HAP-1 (cell line): ENCODE data around the gene IPCEF1.

Source experiments
- DNase-seq, 2 experiments: peaks; one replicate each; pipeline ENCODE4 v3.0.0-alpha.2; 2016 to 2020; ENCODE audit warnings: low spot score in 2 of 2
- H3K27me3 ChIP-seq: fragments of 250-450 bp; sonication (Bioruptor Pico); 2 replicates; pipeline ENCODE4 v1.5.1; 2020; ENCODE audit warnings: low read depth, mild to moderate bottlenecking, moderate library complexity
- H3K36me3 ChIP-seq: fragments of 250-450 bp; sonication (Bioruptor Pico); replicated peaks from 2 replicates; pipeline ENCODE4 v1.5.1; 2020; ENCODE audit warnings: mild to moderate bottlenecking
- H3K4me1 ChIP-seq: fragments of 250-450 bp; sonication (Bioruptor Pico); 2 replicates; pipeline ENCODE4 v1.5.1; 2020; ENCODE audit warnings: mild to moderate bottlenecking
- H3K4me3 ChIP-seq: fragments of 250-450 bp; sonication (Bioruptor Pico); 2 replicates; pipeline ENCODE4 v1.5.1; 2020; ENCODE audit warnings: mild to moderate bottlenecking, moderate library complexity
- H3K9me3 ChIP-seq: fragments of 250-450 bp; sonication (Bioruptor Pico); 2 replicates; pipeline ENCODE4 v1.5.1; 2020; ENCODE audit warnings: mild to moderate bottlenecking, moderate library complexity
- in situ Hi-C: fragments of 300-500 bp; cut with MboI; formaldehyde crosslinking; loops from 3 replicates; pipeline ENCODE4 v1.14.3; 2020; ENCODE audit warnings: low sequenced_read_pairs, inconsistent platforms, mixed read lengths

The IPCEF1 gene

DNA sequence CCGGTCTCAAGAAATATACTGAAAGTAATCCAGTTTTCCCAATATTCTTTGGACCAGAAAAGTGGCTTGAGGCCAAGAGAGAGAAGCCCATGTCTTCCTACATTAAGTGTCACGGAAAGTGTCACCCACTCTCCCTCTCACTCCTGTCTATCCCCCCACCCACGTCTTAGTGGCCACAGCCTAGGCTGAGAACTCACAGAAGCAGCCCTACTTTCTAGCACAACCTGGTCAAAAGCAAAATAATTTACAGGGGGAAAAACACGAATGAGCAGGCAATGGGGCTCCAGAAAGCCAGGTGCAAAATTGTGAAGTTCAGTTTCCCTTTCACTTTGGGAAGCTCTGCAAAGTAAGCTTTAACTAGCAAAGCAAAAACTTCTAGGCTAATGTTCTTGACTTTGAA, 199.5 kb downstream of the IPCEF1 start:
- H3K4me3 ChIP-seq, result no peak overlapping the region
- no peak for DNase-seq
- no peaks in the 10 kb centered on the region for H3K27me3 ChIP-seq
- H3K9me3 ChIP-seq, result no peaks in the 10 kb centered on the region
- in situ Hi-C loops, result loop anchor here (5.0 to 10.0 kb wide), 2 partner anchors 120 to 208 kb away; no protein-coding TSS in a partner anchor
- H3K36me3 ChIP-seq, result no peaks in the 10 kb centered on the region
- peaks cover 5% of the 10 kb centered on the region for H3K4me1 ChIP-seq

DNA sequence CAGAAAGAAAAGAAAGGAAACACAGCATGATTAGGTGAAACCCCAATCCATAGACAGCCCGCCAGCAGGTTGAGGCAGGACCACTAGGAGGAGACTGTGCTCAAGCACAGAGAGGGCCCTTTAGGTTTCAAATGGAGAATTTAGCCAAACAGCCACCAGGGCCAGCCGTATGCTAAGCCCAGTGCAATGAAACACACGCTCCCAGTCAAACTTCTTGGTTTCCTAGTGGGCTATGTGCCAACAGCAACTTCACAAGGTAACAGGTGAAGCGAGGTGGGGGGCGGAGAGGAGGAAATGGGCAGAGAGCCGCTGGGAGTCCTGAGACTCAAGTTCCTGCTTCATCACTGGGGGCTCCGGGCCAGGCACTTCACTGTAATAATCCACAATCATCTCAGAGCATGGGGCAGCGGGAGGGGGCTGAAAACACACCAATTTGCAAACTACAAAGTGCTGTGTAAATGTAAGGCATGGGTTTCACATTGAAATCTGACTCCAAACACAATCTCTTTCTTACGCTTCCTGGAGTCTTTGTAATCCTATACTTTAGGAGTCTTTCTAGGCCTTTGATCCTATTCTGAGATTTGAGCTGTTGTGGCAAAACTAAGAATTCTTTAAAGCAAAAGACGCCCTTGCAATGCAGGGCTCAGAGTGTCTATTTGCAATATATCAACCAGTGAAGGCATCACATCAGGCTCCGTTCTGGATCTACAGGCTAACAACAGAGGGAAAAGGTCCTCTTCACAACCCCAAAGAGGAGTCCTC, 200.3 kb downstream of the IPCEF1 start:
- Histone ChIP-seq H3K9me3 (no peaks in the 10 kb centered on the region), H3K4me3 (no peak overlapping the region), H3K36me3 (no peaks in the 10 kb centered on the region), H3K27me3 (no peaks in the 10 kb centered on the region), H3K4me1 (peaks cover 5% of the 10 kb centered on the region)
- peak; percentile 72 to 79 for DNase-seq
- in situ Hi-C loops, result loop anchor here (5.0 to 10.0 kb wide), 2 partner anchors 121 to 208 kb away; no protein-coding TSS in a partner anchor

DNA sequence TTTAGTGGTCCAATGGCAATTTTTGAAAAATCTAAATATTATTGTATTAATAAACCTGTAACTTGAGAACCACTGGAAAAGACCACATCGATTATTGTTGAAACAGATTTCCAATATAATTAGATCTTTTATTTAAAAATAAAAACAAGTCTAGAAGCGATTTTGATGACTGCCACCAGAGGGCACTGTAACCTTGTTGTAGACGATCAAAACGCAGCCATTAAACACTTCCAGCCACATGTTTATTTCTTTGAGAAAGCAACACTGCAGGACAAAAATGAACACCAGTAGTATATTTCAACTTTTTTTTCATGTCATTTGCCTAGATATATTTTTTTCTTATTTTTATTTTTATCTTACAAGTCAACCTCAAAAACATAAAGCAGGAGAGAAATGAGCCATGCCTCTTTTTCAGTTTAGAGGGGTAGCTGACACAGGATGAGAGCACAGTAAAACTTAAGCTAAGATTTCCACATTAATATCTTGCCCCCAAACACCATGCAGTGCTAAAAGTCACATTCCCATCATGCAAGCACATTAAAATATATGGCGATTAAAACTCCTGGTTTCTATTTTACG, 202.1 kb downstream of the IPCEF1 start:
- Histone ChIP-seq H3K27me3 (no peaks in the 10 kb centered on the region), H3K9me3 (no peaks in the 10 kb centered on the region), H3K36me3 (no peaks in the 10 kb centered on the region), H3K4me3 (no peak overlapping the region), H3K4me1 (peaks cover 5% of the 10 kb centered on the region)
- peak; percentile 69 to 76 for DNase-seq
- in situ Hi-C loops, result loop anchor here (10.0 kb wide), 1 partner anchor 210 kb away; no protein-coding TSS in a partner anchor

DNA sequence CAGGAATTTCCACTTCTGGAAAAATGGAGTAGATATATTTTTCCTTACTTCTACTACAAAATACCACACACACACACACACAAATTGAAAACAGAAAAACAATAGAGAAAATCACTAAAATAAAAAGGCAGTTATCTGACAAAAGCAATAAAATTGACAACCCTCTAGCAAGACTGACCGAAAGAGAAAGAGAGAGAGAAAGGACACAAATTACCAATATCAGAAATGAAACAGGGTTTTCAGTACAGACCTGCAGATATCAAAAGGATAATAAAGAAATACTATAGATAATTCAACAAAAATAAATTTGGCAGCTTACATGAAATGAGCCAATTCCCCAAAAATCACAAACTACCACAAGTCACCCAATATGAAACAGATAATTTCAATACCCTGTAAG, 212.8 kb downstream of the IPCEF1 start:
- no peak for DNase-seq
- peaks cover 5% of the 10 kb centered on the region for H3K4me1 ChIP-seq
- no peaks in the 10 kb centered on the region for H3K9me3 ChIP-seq
- in situ Hi-C loops, result no loop called here
- no peak overlapping the region for H3K4me3 ChIP-seq
- no peaks in the 10 kb centered on the region for H3K36me3 ChIP-seq
- H3K27me3 ChIP-seq, result no peaks in the 10 kb centered on the region

DNA sequence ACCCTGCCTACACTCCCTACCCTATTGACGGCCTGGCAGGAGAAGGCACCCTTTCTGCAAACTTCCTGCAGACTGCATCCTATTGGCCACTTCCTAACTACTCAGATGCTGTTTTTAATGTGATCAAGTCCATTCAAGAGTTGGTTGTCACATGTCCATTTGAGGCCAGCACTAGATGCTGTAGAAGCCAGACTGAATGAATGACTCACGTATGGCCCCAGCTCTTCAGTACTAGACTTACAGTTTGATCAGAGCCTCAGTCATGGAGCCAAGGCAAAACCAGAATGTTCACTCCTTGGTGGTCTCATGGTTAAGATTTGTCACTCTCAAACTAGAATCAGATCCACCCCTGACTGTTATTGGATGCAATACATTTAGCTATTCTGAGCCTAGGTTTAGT, 215.9 kb downstream of the IPCEF1 start:
- Histone ChIP-seq H3K9me3 (no peaks in the 10 kb centered on the region), H3K27me3 (no peaks in the 10 kb centered on the region), H3K36me3 (no peaks in the 10 kb centered on the region), H3K4me1 (peaks cover 5% of the 10 kb centered on the region), H3K4me3 (no peak overlapping the region)
- DNase-seq, result no peak
- in situ Hi-C loops, result no loop called here

DNA sequence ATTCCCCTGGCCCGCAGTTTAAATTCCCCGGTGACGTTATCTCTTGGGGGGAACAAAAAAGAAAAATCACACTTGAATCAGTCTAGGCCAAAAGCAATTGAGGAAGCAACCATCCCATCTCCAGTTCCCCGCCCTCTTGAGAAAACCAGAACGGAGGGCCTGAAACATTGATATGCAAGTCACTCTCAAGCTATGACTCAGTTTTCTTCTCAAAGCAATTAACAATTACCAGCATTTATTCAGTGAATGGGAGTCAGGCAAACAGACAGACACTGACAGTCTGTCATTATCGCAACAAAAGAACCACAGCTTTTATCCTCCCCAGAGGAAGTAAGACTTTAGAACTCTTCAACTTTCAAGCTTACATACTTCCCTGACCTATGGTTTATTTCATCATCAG, 216.7 kb downstream of the IPCEF1 start:
- Histone ChIP-seq H3K36me3 (no peaks in the 10 kb centered on the region), H3K4me3 (no peak overlapping the region), H3K27me3 (no peaks in the 10 kb centered on the region), H3K4me1 (peaks cover 5% of the 10 kb centered on the region), H3K9me3 (no peaks in the 10 kb centered on the region)
- in situ Hi-C loops, result no loop called here
- peak; percentile 61 to 85 for DNase-seq

DNA sequence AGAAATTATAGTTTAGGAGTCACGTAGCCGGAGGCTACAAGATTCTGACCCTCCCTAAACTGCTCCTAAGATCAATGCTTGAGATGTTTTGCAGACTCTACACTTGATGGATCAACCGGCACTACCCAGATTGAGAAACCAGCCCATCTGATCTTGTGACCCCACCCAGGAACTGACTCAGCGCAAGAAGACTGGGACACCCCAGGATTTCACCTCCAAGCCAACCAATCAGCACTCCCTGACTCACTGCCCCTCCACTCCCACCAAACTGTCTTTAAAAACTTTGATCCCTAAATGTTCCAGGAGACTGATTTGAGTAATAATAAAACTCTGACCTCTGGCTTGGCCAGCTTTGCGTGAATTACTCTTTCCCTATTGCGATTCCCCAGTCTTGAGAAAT, 217.8 kb downstream of the IPCEF1 start:
- Histone ChIP-seq H3K9me3 (no peaks in the 10 kb centered on the region), H3K4me1 (peaks cover 5% of the 10 kb centered on the region), H3K27me3 (no peaks in the 10 kb centered on the region), H3K4me3 (no peak overlapping the region), H3K36me3 (no peaks in the 10 kb centered on the region)
- in situ Hi-C loops, result no loop called here
- no peak for DNase-seq

DNA sequence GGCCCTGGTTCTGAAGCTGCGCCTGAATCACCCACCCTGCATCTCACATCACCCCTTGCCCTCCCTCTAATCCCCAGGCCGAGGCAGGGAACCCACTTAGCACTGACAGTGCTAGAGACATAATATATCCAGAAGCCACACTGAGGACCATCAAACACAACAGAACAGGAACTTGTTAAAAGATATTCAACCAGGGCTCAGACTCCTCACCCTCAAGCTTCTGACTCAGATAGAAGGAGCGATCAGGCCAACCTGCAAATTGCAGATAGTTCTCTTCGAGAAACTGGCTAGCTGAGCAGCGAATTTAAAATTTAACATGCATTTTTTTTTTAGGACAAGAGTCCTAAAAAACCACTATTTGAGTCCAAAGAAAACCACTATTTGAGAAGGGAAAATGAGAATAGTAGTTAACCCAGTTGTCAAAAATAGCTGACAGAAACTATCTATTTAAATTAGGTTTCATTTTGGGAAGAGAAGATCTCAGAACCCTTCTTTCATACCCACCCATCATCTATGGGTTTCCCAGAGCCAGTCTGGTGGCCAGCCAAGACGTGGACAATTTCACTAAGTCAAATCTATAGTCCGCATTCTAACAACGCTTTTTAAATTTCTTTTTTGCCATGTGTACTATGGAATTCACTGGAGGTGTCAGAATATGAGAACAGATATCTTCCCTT, 222.0 kb downstream of the IPCEF1 start:
- H3K4me3 ChIP-seq, result no peak overlapping the region
- in situ Hi-C loops, result no loop called here
- H3K36me3 ChIP-seq, result no peaks in the 10 kb centered on the region
- H3K9me3 ChIP-seq, result no peaks in the 10 kb centered on the region
- no peaks in the 10 kb centered on the region for H3K27me3 ChIP-seq
- H3K4me1 ChIP-seq, result peaks cover 3% of the 10 kb centered on the region
- no peak for DNase-seq

- no peaks in the 10 kb centered on the region for H3K4me1 ChIP-seq
Measured at GRCh38 chr6:154127657-154128056, 228.9 kb downstream of the IPCEF1 start.

GRCh38 chr6:154125421-154125820, 231.2 kb downstream of the IPCEF1 start:
- H3K4me1 ChIP-seq, result no peaks in the 10 kb centered on the region
- in situ Hi-C loops, result no loop called here
- no peak overlapping the region for H3K4me3 ChIP-seq
- no peaks in the 10 kb centered on the region for H3K36me3 ChIP-seq
- DNase-seq, result no peak
- H3K27me3 ChIP-seq, result no peaks in the 10 kb centered on the region
- H3K9me3 ChIP-seq, result no peaks in the 10 kb centered on the region; the same call in none of the 2 replicates

More at GRCh38 chr6:154127657-154128056, 228.9 kb downstream of the IPCEF1 start:
- no peak for DNase-seq
- H3K27me3 ChIP-seq, result no peaks in the 10 kb centered on the region
- H3K4me3 ChIP-seq, result no peak overlapping the region
- H3K36me3 ChIP-seq, result no peaks in the 10 kb centered on the region
- in situ Hi-C loops, result no loop called here
- no peaks in the 10 kb centered on the region; the same call in none of the 2 replicates for H3K9me3 ChIP-seq

DNA sequence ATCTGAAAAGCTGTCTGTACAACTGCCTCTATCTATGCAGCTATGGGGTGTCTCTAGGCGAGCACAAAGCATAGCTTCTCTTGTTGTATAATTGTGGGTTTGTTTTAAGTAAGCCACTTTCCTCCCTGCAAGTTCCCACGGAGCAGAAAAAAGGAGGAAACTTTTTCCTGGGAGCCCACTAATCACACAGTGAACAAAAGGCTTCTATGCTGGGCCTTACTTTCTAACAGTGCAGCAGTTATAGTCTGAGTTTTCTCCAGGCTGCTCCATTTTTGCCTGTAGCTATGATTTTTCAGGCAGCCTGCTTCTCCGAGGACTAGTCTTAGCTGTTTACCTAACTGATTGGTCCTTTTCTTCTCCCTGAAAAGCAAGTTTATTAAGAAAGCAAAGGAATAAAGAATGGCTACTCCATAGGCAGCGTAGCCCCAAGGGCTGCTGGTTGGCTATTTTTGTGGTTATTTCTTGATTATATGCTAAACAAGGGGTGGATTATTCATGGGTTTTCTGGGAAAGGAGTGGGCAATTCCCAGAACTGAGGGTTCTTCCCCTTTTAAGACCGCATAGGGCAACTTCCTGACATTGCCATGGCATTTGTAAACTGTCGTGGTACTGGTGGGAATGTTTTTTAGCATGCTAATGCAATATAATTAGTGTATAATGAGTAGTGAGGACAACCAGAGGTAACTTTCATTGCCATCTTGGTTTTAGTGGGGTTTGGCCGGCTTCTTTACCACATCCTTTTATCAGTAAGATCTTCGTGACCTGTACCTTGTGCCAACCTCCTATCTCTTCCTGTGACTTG, 233.2 kb downstream of the IPCEF1 start:
- no peak for DNase-seq
- H3K4me3 ChIP-seq, result no peak overlapping the region
- H3K27me3 ChIP-seq, result 0 out of 2 replicates have a peak, but pooled peaks cover 2% of the 10 kb centered on the region
- no peaks in the 10 kb centered on the region for H3K36me3 ChIP-seq
- in situ Hi-C loops, result no loop called here
- no peaks in the 10 kb centered on the region; the same call in none of the 2 replicates for H3K9me3 ChIP-seq
- no peaks in the 10 kb centered on the region for H3K4me1 ChIP-seq

DNA sequence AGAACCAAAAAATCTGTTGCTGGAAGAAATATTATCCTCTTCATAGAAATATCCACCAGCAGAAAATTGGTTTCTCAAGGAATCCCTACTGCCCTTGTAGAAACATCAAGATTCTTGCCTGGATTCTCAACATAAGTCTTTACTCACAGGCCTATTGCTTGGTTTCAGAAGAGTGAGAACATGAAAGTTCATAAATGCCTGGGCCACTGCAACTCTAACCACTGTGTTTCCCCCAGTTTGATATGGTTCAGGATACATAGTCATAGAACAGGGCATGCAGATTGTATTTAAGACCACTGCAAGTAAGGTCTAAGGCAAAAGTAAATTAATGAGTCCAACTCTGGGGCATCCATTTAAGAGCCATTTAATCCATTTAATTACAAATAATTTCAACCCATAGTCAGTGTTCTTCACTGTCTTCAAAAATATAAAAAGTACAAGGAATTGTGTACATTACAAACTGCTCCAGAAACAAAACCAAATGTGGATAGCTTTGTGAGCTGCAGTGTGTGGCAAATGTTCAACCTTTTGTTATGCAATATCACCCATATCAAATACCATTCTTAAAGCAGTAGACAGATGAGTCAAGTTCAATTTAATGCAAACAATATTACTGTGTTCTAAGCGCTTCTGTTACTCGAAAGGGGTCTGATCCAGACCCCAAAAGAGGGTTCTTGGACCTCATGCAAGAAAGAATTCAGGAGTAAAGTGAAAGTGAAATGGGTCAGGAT, 234.2 kb downstream of the IPCEF1 start:
- in situ Hi-C loops, result no loop called here
- no peak for DNase-seq
- H3K4me1 ChIP-seq, result no peaks in the 10 kb centered on the region

GRCh38 chr6:154117485-154117884, 239.1 kb downstream of the IPCEF1 start:
- H3K4me3 ChIP-seq, result no peak overlapping the region
- no peaks in the 10 kb centered on the region for H3K9me3 ChIP-seq
- H3K27me3 ChIP-seq, result 0 out of 2 replicates have a peak, but pooled peaks cover 2% of the 10 kb centered on the region
- in situ Hi-C loops, result no loop called here
- no peaks in the 10 kb centered on the region for H3K4me1 ChIP-seq
- H3K36me3 ChIP-seq, result no peaks in the 10 kb centered on the region
- DNase-seq, result no peak

More for the DNA sequence above, 234.2 kb downstream of the IPCEF1 start:
- H3K27me3 ChIP-seq, result 0 out of 2 replicates have a peak, but pooled peaks cover 2% of the 10 kb centered on the region
- no peak overlapping the region for H3K4me3 ChIP-seq
- no peaks in the 10 kb centered on the region for H3K36me3 ChIP-seq
- no peaks in the 10 kb centered on the region; the same call in none of the 2 replicates for H3K9me3 ChIP-seq
